GM10266 (cell line): Measurements from ENCODE around the gene SPAG16.
"Not testable (repeated sequence)": the region's sequence is repeated elsewhere in the genome, so short reads cannot be mapped to it uniquely, and the experiment has no call there.

Experiments
- DNase-seq: peaks from one replicate; pipeline ENCODE4 v3.0.0; 2012; ENCODE audit errors: extremely low spot score
- CTCF ChIP-seq: IDR thresholded peaks from 2 replicates; pipeline ENCODE4 v1.5.1; 2012; ENCODE audit warnings: mild to moderate bottlenecking, low read depth; ENCODE audit not compliant: control insufficient read depth, insufficient read depth; ENCODE audit errors: missing control alignments

Gene SPAG16

GRCh38 chr2:213315168-213315876 is 31.1 kb downstream of the SPAG16 start:
- DNase-seq: no peak
- no peak for TF ChIP-seq CTCF

- no peak for DNase-seq
These were observed 31.9 kb downstream of the SPAG16 start for GRCh38 chr2:213316001-213316735.

GRCh38 chr2:213317929-213318328 is 33.7 kb downstream of the SPAG16 start:
- TF ChIP-seq CTCF: no peak
- DNase-seq: no peak

More at GRCh38 chr2:213316001-213316735, 31.9 kb downstream of the SPAG16 start:
- TF ChIP-seq CTCF: no peak

- DNase-seq: no peak
- TF ChIP-seq CTCF: no peak
These were observed 36.3 kb downstream of the SPAG16 start for GRCh38 chr2:213320604-213321003.

- TF ChIP-seq CTCF: no peak
- no peak for DNase-seq
These were observed 52.0 kb downstream of the SPAG16 start for GRCh38 chr2:213336253-213336770.

- no peak for TF ChIP-seq CTCF
- DNase-seq: no peak
These were observed 69.2 kb downstream of the SPAG16 start for GRCh38 chr2:213353419-213353818.

- no peak for TF ChIP-seq CTCF
- DNase-seq: no peak
These were observed 92.4 kb downstream of the SPAG16 start for GRCh38 chr2:213376644-213377043.

GRCh38 chr2:213407027-213407426 is 122.8 kb downstream of the SPAG16 start:
- DNase-seq: not testable (repeated sequence)

- DNase-seq: not testable (repeated sequence)
These were observed 124.3 kb downstream of the SPAG16 start for GRCh38 chr2:213408426-213409070.

GRCh38 chr2:213410687-213411086 is 126.4 kb downstream of the SPAG16 start:
- not testable (repeated sequence) for DNase-seq
